HepG2 (cell line): ENCODE results near the gene CHPF. TPM values are rescaled to one million over a fixed set of nuclear protein-coding genes. Genes with fewer than 3 reads are reported as not detected.

Source experiments
- FOXC1 ChIP-seq: sonication (generic); formaldehyde crosslinking; IDR thresholded peaks from 2 replicates; pipeline ENCODE4 v1.8.0; 2022; ENCODE audit warnings: mild to moderate bottlenecking, missing genetic modification reagents, borderline replicate concordance
- GLI4 ChIP-seq: sonication (generic); formaldehyde crosslinking; IDR thresholded peaks from 2 replicates; pipeline ENCODE4 v1.5.1; 2020; ENCODE audit warnings: missing genetic modification reagents, mild to moderate bottlenecking, moderate library complexity, borderline replicate concordance
- HMGXB4 ChIP-seq, 2 experiments: sonication (generic) in 1 of 2; formaldehyde crosslinking in 1 of 2; IDR thresholded peaks; 2 replicates each; pipeline versions ENCODE4 v1.4.0 to v1.6.1; 2018 to 2020; ENCODE audit warnings: missing genetic modification reagents in 2 of 2, borderline replicate concordance in 1 of 2, low read depth in 1 of 2, mild to moderate bottlenecking in 1 of 2, missing biosample characterization in 1 of 2
- IKZF4 ChIP-seq: sonication (generic); formaldehyde crosslinking; IDR thresholded peaks from 2 replicates; pipeline ENCODE4 v1.5.1; 2020; ENCODE audit warnings: borderline replicate concordance, mild to moderate bottlenecking, low read depth, missing genetic modification reagents; ENCODE audit errors: not compliant biosample characterization
- IRF2 ChIP-seq: IDR thresholded peaks from 2 replicates; pipeline ENCODE4 v1.6.1; 2018; ENCODE audit warnings: missing genetic modification reagents, missing compliant biosample characterization
- MAZ ChIP-seq, 2 experiments: sonication (generic) in 1 of 2; formaldehyde crosslinking in 1 of 2; IDR thresholded peaks; 2 replicates each; pipeline versions ENCODE4 v1.5.0 to v1.6.1; 2012 to 2020; ENCODE audit warnings: low read depth in 2 of 2, mild to moderate bottlenecking in 2 of 2, borderline replicate concordance in 1 of 2, improper control_type of control experiment in 1 of 2, low read length in 1 of 2, missing genetic modification reagents in 1 of 2, moderate library complexity in 1 of 2
- NPAS2 ChIP-seq: sonication (generic); formaldehyde crosslinking; IDR thresholded peaks from 2 replicates; pipeline ENCODE4 v1.8.0; 2022; ENCODE audit warnings: mild to moderate bottlenecking, missing genetic modification reagents, borderline replicate concordance
- POLR2G ChIP-seq: fragments of 200-400 bp; formaldehyde crosslinking; IDR thresholded peaks from 2 replicates; pipeline ENCODE4 v1.6.1; 2018; ENCODE audit warnings: mild to moderate bottlenecking, low read depth, low read length, moderate library complexity
- RBFOX2 ChIP-seq: fragments of 200-400 bp; formaldehyde crosslinking; IDR thresholded peaks from 2 replicates; pipeline ENCODE4 v1.6.1; 2017; ENCODE audit warnings: low read depth, mild to moderate bottlenecking, low read length
- SMAD3 ChIP-seq: sonication (generic); formaldehyde crosslinking; IDR thresholded peaks from 2 replicates; pipeline ENCODE4 v1.4.0; 2020; ENCODE audit warnings: missing genetic modification reagents
- ZBTB39 ChIP-seq: sonication (generic); formaldehyde crosslinking; IDR thresholded peaks from 2 replicates; pipeline ENCODE4 v1.5.0; 2020; ENCODE audit warnings: missing genetic modification reagents
- ZBTB4 ChIP-seq: sonication (generic); formaldehyde crosslinking; IDR thresholded peaks from 2 replicates; pipeline ENCODE4 v1.4.0; 2020; ENCODE audit warnings: missing genetic modification reagents, mild to moderate bottlenecking, borderline replicate concordance
- ZFP36L1 ChIP-seq: sonication (generic); formaldehyde crosslinking; IDR thresholded peaks from 2 replicates; pipeline ENCODE4 v1.8.0; 2022; ENCODE audit warnings: mild to moderate bottlenecking, missing genetic modification reagents, moderate library complexity
- polyA plus RNA-seq, 8 experiments: library from polyadenylated mRNA; depleted of rRNA in 3 of 8; stranded (reverse) in 7 of 8; unstranded in 1 of 8; fragments of >200 nt; fragmentation: Illumina TruSeq in 4 of 8; extraction: Trizol in 4 of 8; gene quantifications; 2 replicates each; pipeline versions ENCODE4 v1.2.1 to v1.2.3, GENCODE V29; 2011 to 2016; ENCODE audit warnings: low read depth in 4 of 8, missing spikeins in 1 of 8, mixed read lengths in 1 of 8; ENCODE audit not compliant: insufficient read depth in 1 of 8
- total RNA-seq, 5 experiments: library from RNA; depleted of rRNA; stranded (reverse); fragments of >200 nt; fragmentation: Illumina TruSeq; extraction: Trizol; gene quantifications; 2 replicates each; pipeline ENCODE4 v1.2.3, GENCODE V29; 2016; ENCODE audit warnings: low read depth in 1 of 5
- TF ChIP-seq, protein P1 (sequence below): sonication (generic); formaldehyde crosslinking; IDR thresholded peaks from 2 replicates; pipeline ENCODE4 v1.8.0; 2022; ENCODE audit warnings: missing genetic modification reagents, mild to moderate bottlenecking, moderate library complexity, borderline replicate concordance

CHPF gene
- total and polyA plus RNA-seq, 2 of the 13 experiments (the other 11 are each of a cell fraction or from before 2014, with no cell fraction given), result 79.6 to 111 TPM

GRCh38 chr2:219562049-219563020 lies 18.7 kb upstream of the CHPF start (continued):
- TF ChIP-seq NPAS2 (CRISPR knock-in tag) (no peak), HMGXB4 (CRISPR knock-in tag; IDR thresholded peaks at IDR 0.05; ENCODE audit: borderline replicate concordance in 1 of 2, low read depth in 1 of 2) (0 out of 4 replicates have a peak, but pooled peaks of 1 of the 2 experiments have one; percentile 11), RBFOX2 (peak; percentile 77), FOXC1 (CRISPR knock-in tag) (no peak), ZFP36L1 (CRISPR knock-in tag) (no peak), GLI4 (CRISPR knock-in tag) (0 out of 2 replicates have a peak, but pooled peaks have one; percentile 28), ZBTB4 (CRISPR knock-in tag) (0 out of 2 replicates have a peak, but pooled peaks have one; percentile 3), ZBTB39 (CRISPR knock-in tag) (0 out of 2 replicates have a peak, but pooled peaks have one; percentile 12), IKZF4 (CRISPR knock-in tag) (peak; percentile 34), SMAD3 (CRISPR knock-in tag) (no peak), MAZ (IDR thresholded peaks at IDR 0.05; ENCODE audit: borderline replicate concordance, low read depth, low read length) (no peak), MAZ (CRISPR knock-in tag; IDR thresholded peaks at IDR 0.05; ENCODE audit: low read depth) (peak; percentile 35; the same call in 1 of the 2 replicates), IRF2 (no peak), POLR2G (peak; percentile 27; the same call in 1 of the 2 replicates)
- TF ChIP-seq, protein P1, sequence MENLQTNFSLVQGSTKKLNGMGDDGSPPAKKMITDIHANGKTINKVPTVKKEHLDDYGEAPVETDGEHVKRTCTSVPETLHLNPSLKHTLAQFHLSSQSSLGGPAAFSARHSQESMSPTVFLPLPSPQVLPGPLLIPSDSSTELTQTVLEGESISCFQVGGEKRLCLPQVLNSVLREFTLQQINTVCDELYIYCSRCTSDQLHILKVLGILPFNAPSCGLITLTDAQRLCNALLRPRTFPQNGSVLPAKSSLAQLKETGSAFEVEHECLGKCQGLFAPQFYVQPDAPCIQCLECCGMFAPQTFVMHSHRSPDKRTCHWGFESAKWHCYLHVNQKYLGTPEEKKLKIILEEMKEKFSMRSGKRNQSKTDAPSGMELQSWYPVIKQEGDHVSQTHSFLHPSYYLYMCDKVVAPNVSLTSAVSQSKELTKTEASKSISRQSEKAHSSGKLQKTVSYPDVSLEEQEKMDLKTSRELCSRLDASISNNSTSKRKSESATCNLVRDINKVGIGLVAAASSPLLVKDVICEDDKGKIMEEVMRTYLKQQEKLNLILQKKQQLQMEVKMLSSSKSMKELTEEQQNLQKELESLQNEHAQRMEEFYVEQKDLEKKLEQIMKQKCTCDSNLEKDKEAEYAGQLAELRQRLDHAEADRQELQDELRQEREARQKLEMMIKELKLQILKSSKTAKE (CRISPR knock-in tag), result 0 out of 2 replicates have a peak, but pooled peaks have one; percentile 21
